Measurements from ENCODE around the gene PTPRK. TPM values are rescaled to one million over a fixed set of nuclear protein-coding genes. Genes with fewer than 3 reads are reported as not detected.

PTPRK gene
- total RNA-seq, 1 experiment from 2014 or later: 36.9 TPM

GRCh38 chr6:128525406-128525805 lies 5.0 kb upstream of the PTPRK start:
- no peak overlapping the region for H3K4me3 ChIP-seq (ENCODE audit: insufficient read depth, low read depth, low read length)
- no peaks in the 10 kb centered on the region for H3K36me3 ChIP-seq (replicated peaks; ENCODE audit: control insufficient read depth, insufficient read depth, low read length)
- no peaks in the 10 kb centered on the region for H3K27me3 ChIP-seq (ENCODE audit: control insufficient read depth, insufficient read depth, low read length)
- no peak for DNase-seq

- no peaks in the 10 kb centered on the region for H3K27me3 ChIP-seq (ENCODE audit: control insufficient read depth, insufficient read depth, low read length)
- DNase-seq: no peak
- H3K4me3 ChIP-seq (ENCODE audit: insufficient read depth, low read depth, low read length): peak overlapping the region; percentile 78
- no peaks in the 10 kb centered on the region for H3K36me3 ChIP-seq (replicated peaks; ENCODE audit: control insufficient read depth, insufficient read depth, low read length)
These were observed 858 bp upstream of the PTPRK start for GRCh38 chr6:128521282-128521632.

GRCh38 chr6:128519931-128520435 lies 416 bp downstream of the PTPRK start:
- peak; percentile 61 for DNase-seq
- Histone ChIP-seq H3K36me3 (replicated peaks; ENCODE audit: control insufficient read depth, insufficient read depth, low read length) (no peaks in the 10 kb centered on the region), H3K27me3 (ENCODE audit: control insufficient read depth, insufficient read depth, low read length) (no peaks in the 10 kb centered on the region), H3K4me3 (ENCODE audit: insufficient read depth, low read depth, low read length) (peak overlapping the region; percentile 91)

- Histone ChIP-seq H3K36me3 (replicated peaks; ENCODE audit: control insufficient read depth, insufficient read depth, low read length) (no peaks in the 10 kb centered on the region), H3K4me3 (ENCODE audit: insufficient read depth, low read depth, low read length) (peak overlapping the region; percentile 91), H3K27me3 (ENCODE audit: control insufficient read depth, insufficient read depth, low read length) (no peaks in the 10 kb centered on the region)
- DNase-seq: peak; percentile 63
These were observed 1.1 kb downstream of the PTPRK start for GRCh38 chr6:128519132-128519930.

- Histone ChIP-seq H3K4me3 (ENCODE audit: insufficient read depth, low read depth, low read length) (peak overlapping the region; percentile 91), H3K27me3 (ENCODE audit: control insufficient read depth, insufficient read depth, low read length) (no peaks in the 10 kb centered on the region), H3K36me3 (replicated peaks; ENCODE audit: control insufficient read depth, insufficient read depth, low read length) (no peaks in the 10 kb centered on the region)
- no peak for DNase-seq
These were observed 1.8 kb downstream of the PTPRK start for GRCh38 chr6:128518434-128519131.

- no peaks in the 10 kb centered on the region for H3K27me3 ChIP-seq (ENCODE audit: control insufficient read depth, insufficient read depth, low read length)
- DNase-seq: no peak
- H3K4me3 ChIP-seq (ENCODE audit: insufficient read depth, low read depth, low read length): no peak overlapping the region
- no peaks in the 10 kb centered on the region for H3K36me3 ChIP-seq (replicated peaks; ENCODE audit: control insufficient read depth, insufficient read depth, low read length)
These were observed 3.3 kb downstream of the PTPRK start for GRCh38 chr6:128517124-128517523.

GRCh38 chr6:128516514-128516898 lies 3.9 kb downstream of the PTPRK start:
- Histone ChIP-seq H3K36me3 (replicated peaks; ENCODE audit: control insufficient read depth, insufficient read depth, low read length) (no peaks in the 10 kb centered on the region), H3K4me3 (ENCODE audit: insufficient read depth, low read depth, low read length) (no peak overlapping the region)
- peak; percentile 16 for DNase-seq

GRCh38 chr6:128515550-128516513 lies 4.6 kb downstream of the PTPRK start:
- no peak for DNase-seq
- no peak overlapping the region for H3K4me3 ChIP-seq (ENCODE audit: insufficient read depth, low read depth, low read length)
- no peaks in the 10 kb centered on the region for H3K36me3 ChIP-seq (replicated peaks; ENCODE audit: control insufficient read depth, insufficient read depth, low read length)
- no peaks in the 10 kb centered on the region for H3K27me3 ChIP-seq (ENCODE audit: control insufficient read depth, insufficient read depth, low read length)

More at GRCh38 chr6:128516514-128516898, 3.9 kb downstream of the PTPRK start:
- no peaks in the 10 kb centered on the region for H3K27me3 ChIP-seq (ENCODE audit: control insufficient read depth, insufficient read depth, low read length)

- Histone ChIP-seq H3K36me3 (replicated peaks; ENCODE audit: control insufficient read depth, insufficient read depth, low read length) (no peaks in the 10 kb centered on the region), H3K4me3 (ENCODE audit: insufficient read depth, low read depth, low read length) (no peak overlapping the region), H3K27me3 (ENCODE audit: control insufficient read depth, insufficient read depth, low read length) (no peaks in the 10 kb centered on the region)
- no peak for DNase-seq
These were observed 6.5 kb downstream of the PTPRK start for GRCh38 chr6:128513878-128514277.

- no peak overlapping the region for H3K4me3 ChIP-seq (ENCODE audit: insufficient read depth, low read depth, low read length)
- no peaks in the 10 kb centered on the region for H3K36me3 ChIP-seq (replicated peaks; ENCODE audit: control insufficient read depth, insufficient read depth, low read length)
- H3K27me3 ChIP-seq (ENCODE audit: control insufficient read depth, insufficient read depth, low read length): no peaks in the 10 kb centered on the region
- no peak for DNase-seq
These were observed 8.1 kb downstream of the PTPRK start for GRCh38 chr6:128512296-128512695.

- DNase-seq: no peak
- H3K4me3 ChIP-seq (ENCODE audit: insufficient read depth, low read depth, low read length): no peak overlapping the region
- H3K36me3 ChIP-seq (replicated peaks; ENCODE audit: control insufficient read depth, insufficient read depth, low read length): no peaks in the 10 kb centered on the region
- H3K27me3 ChIP-seq (ENCODE audit: control insufficient read depth, insufficient read depth, low read length): no peaks in the 10 kb centered on the region
These were observed 8.9 kb downstream of the PTPRK start for GRCh38 chr6:128511506-128511905.

GRCh38 chr6:128509709-128510108 lies 10.7 kb downstream of the PTPRK start:
- no peaks in the 10 kb centered on the region for H3K27me3 ChIP-seq (ENCODE audit: control insufficient read depth, insufficient read depth, low read length)
- no peak overlapping the region for H3K4me3 ChIP-seq (ENCODE audit: insufficient read depth, low read depth, low read length)
- no peaks in the 10 kb centered on the region for H3K36me3 ChIP-seq (replicated peaks; ENCODE audit: control insufficient read depth, insufficient read depth, low read length)
- DNase-seq: no peak

- DNase-seq: no peak
- H3K27me3 ChIP-seq (ENCODE audit: control insufficient read depth, insufficient read depth, low read length): no peaks in the 10 kb centered on the region
- H3K36me3 ChIP-seq (replicated peaks; ENCODE audit: control insufficient read depth, insufficient read depth, low read length): no peaks in the 10 kb centered on the region
- H3K4me3 ChIP-seq (ENCODE audit: insufficient read depth, low read depth, low read length): no peak overlapping the region
These were observed 11.7 kb downstream of the PTPRK start for GRCh38 chr6:128508588-128509296.
